ENCODE data around the gene TGDS. TPM values are rescaled to one million over a fixed set of nuclear protein-coding genes. Genes with fewer than 3 reads are reported as not detected.
A peak's percentile ranks its signal among the peaks of the same experiment; 100 is the strongest.

The TGDS gene
- total and polyA plus RNA-seq, 4 experiments from 2014 or later: 15.9 to 16.8 (median 16.3) TPM

- Mint-ChIP-seq H3K27ac (peak overlapping the region; percentile 82 to 89 (median 85)), H3K27me3 (no peaks in the 10 kb centered on the region), H3K4me3 (peak overlapping the region; percentile 83 to 92 (median 86)), H3K4me1 (peaks cover 25 to 43% (median 31%) of the 10 kb centered on the region in 4 donors), H3K36me3 (peaks cover 0 to 22% of the 10 kb centered on the region in 2 donors), H3K9me3 (no peaks in the 10 kb centered on the region)
- H3K27me3 ChIP-seq (ENCODE audit: insufficient read depth, low read length): no peaks in the 10 kb centered on the region
- peak overlapping the region; percentile 57 for H3K27ac ChIP-seq (ENCODE audit: low read depth, low read length)
- intact Hi-C loops (cut with micrococcal nuclease): loop anchor here (1.0 to 5.0 kb wide), 2 partner anchors 14 to 1075 kb away; partner anchors contain the start of gene DNAJC3
- ChIA-PET POLR2A (ENCODE audit: partially characterized antibody) (interaction anchor here (1.3 to 2.7 kb wide), 2 partner anchors 49 to 54 kb away, joined by 5 to 37 read pairs; no protein-coding TSS in a partner anchor), CTCF (ENCODE audit: partially characterized antibody) (interaction anchor here (0.7 to 6.1 kb wide), 4 partner anchors 14 to 738 kb away, joined by 3 to 41 read pairs (median 3); no protein-coding TSS in a partner anchor)
- H3K4me3 ChIP-seq (ENCODE audit: low read length in 2 of 2): peak overlapping the region; percentile 36 to 85
- no peaks in the 10 kb centered on the region for H3K36me3 ChIP-seq (ENCODE audit: insufficient read depth, low read length)
- DNase-seq: no peak
- peaks cover 18% of the 10 kb centered on the region for H3K4me1 ChIP-seq (ENCODE audit: insufficient read depth, low read length)
- H3K9me3 ChIP-seq (ENCODE audit: control insufficient read depth in 1 of 2, low read length in 2 of 2): no peaks in the 10 kb centered on the region
Measured at GRCh38 chr13:94602467-94602866, 6.5 kb upstream of the TGDS start.

GRCh38 chr13:94601446-94602431 is 5.8 kb upstream of the TGDS start, which contains the start of gene GPR180:
Gene GPR180, plus strand, starts transcription at chr13:94601857. Its CDS starts 71 bp downstream, at chr13:94601928.
- POLR2A ChIA-PET (ENCODE audit: partially characterized antibody): interaction anchor here (0.6 to 2.7 kb wide), 8 partner anchors 10 to 581 kb away, joined by 3 to 37 read pairs (median 5); no protein-coding TSS in a partner anchor
- CTCF ChIA-PET (ENCODE audit: partially characterized antibody): interaction anchor here (0.8 to 6.1 kb wide), 3 partner anchors 14 to 54 kb away, joined by 3 to 41 read pairs (median 3); no protein-coding TSS in a partner anchor
- Mint-ChIP-seq H3K4me3 (peak within 1 kb of the TSS; percentile 83 to 92 (median 86)), H3K27me3 (no peaks in the 10 kb centered on the region), H3K36me3 (peaks cover 0 to 16% of the 10 kb centered on the region in 2 donors), H3K4me1 (peaks cover 22 to 36% (median 29%) of the 10 kb centered on the region in 4 donors), H3K27ac (peak within 1 kb of the TSS; percentile 86 to 95 (median 92)), H3K9me3 (no peaks in the 10 kb centered on the region)
- peak within 1 kb of the TSS; percentile 36 to 85 for H3K4me3 ChIP-seq (ENCODE audit: low read length in 2 of 2)
- peaks cover 18% of the 10 kb centered on the region for H3K4me1 ChIP-seq (ENCODE audit: insufficient read depth, low read length)
- intact Hi-C loops (cut with micrococcal nuclease): loop anchor here (1.0 to 5.0 kb wide), 4 partner anchors 15 to 1076 kb away; partner anchors contain the start of genes ABCC4 and DNAJC3
- H3K27me3 ChIP-seq (ENCODE audit: insufficient read depth, low read length): no peaks in the 10 kb centered on the region
- peak within 1 kb of the TSS; percentile 57 for H3K27ac ChIP-seq (ENCODE audit: low read depth, low read length)
- H3K9me3 ChIP-seq (ENCODE audit: control insufficient read depth in 1 of 2, low read length in 2 of 2): no peaks in the 10 kb centered on the region
- no peaks in the 10 kb centered on the region for H3K36me3 ChIP-seq (ENCODE audit: insufficient read depth, low read length)
- DNase-seq: peak; percentile 86 to 93 (median 89)

GRCh38 chr13:94599877-94600276 is 3.9 kb upstream of the TGDS start:
- no peak overlapping the region for H3K4me3 ChIP-seq (ENCODE audit: low read length in 2 of 2)
- Mint-ChIP-seq H3K27ac (peak overlapping the region in 1 of 7 donors; percentile 86), H3K27me3 (no peaks in the 10 kb centered on the region), H3K4me1 (peaks cover 26 to 42% (median 34%) of the 10 kb centered on the region in 4 donors), H3K36me3 (peaks cover 0 to 11% of the 10 kb centered on the region in 2 donors), H3K9me3 (peaks cover 0 to 2% (median 0%) of the 10 kb centered on the region in 8 donors), H3K4me3 (peak overlapping the region in 2 of 8 donors; percentile 18 to 36)
- CTCF ChIA-PET (ENCODE audit: partially characterized antibody): interaction anchor here (2.0 kb wide), 1 partner anchor 17 kb away, joined by 4 read pairs; no protein-coding TSS in a partner anchor
- peaks cover 27% of the 10 kb centered on the region for H3K4me1 ChIP-seq (ENCODE audit: insufficient read depth, low read length)
- POLR2A ChIA-PET (ENCODE audit: partially characterized antibody): interaction anchor here (1.5 to 1.8 kb wide), 2 partner anchors 23 to 51 kb away, joined by 5 to 6 read pairs; no protein-coding TSS in a partner anchor
- no peaks in the 10 kb centered on the region for H3K9me3 ChIP-seq (ENCODE audit: control insufficient read depth in 1 of 2, low read length in 2 of 2)
- no peak overlapping the region for H3K27ac ChIP-seq (ENCODE audit: low read depth, low read length)
- no peak for DNase-seq
- intact Hi-C loops (cut with micrococcal nuclease): loop anchor here (2.0 to 5.0 kb wide), 3 partner anchors 278 to 1077 kb away; partner anchors contain the start of genes ABCC4 and DNAJC3
- no peaks in the 10 kb centered on the region for H3K36me3 ChIP-seq (ENCODE audit: insufficient read depth, low read length)
- no peaks in the 10 kb centered on the region for H3K27me3 ChIP-seq (ENCODE audit: insufficient read depth, low read length)

GRCh38 chr13:94598281-94598680 is 2.3 kb upstream of the TGDS start:
- no peak overlapping the region for H3K27ac ChIP-seq (ENCODE audit: low read depth, low read length)
- H3K27me3 ChIP-seq (ENCODE audit: insufficient read depth, low read length): no peaks in the 10 kb centered on the region
- Mint-ChIP-seq H3K36me3 (peaks cover 0 to 13% of the 10 kb centered on the region in 2 donors), H3K27me3 (no peaks in the 10 kb centered on the region), H3K9me3 (peaks cover 0 to 2% (median 0%) of the 10 kb centered on the region in 8 donors), H3K4me1 (peaks cover 34 to 54% (median 44%) of the 10 kb centered on the region in 4 donors), H3K27ac (peak overlapping the region in 1 of 7 donors; percentile 7), H3K4me3 (no peak overlapping the region)
- no peak for DNase-seq
- peaks cover 42% of the 10 kb centered on the region for H3K4me1 ChIP-seq (ENCODE audit: insufficient read depth, low read length)
- ChIA-PET POLR2A (ENCODE audit: partially characterized antibody) (interaction anchor here (0.7 kb wide), 1 partner anchor 19 kb away, joined by 3 read pairs; no protein-coding TSS in a partner anchor), CTCF (ENCODE audit: partially characterized antibody) (interaction anchor here (1.7 to 2.0 kb wide), 2 partner anchors 19 to 806 kb away, joined by 3 to 4 read pairs; no protein-coding TSS in a partner anchor)
- no peak overlapping the region for H3K4me3 ChIP-seq (ENCODE audit: low read length in 2 of 2)
- H3K36me3 ChIP-seq (ENCODE audit: insufficient read depth, low read length): no peaks in the 10 kb centered on the region
- H3K9me3 ChIP-seq (ENCODE audit: control insufficient read depth in 1 of 2, low read length in 2 of 2): no peaks in the 10 kb centered on the region
- intact Hi-C loops (cut with micrococcal nuclease): loop anchor here (5.0 kb wide), 1 partner anchor 276 kb away; no protein-coding TSS in a partner anchor

GRCh38 chr13:94596575-94596971 is 621 bp upstream of the TGDS start:
- Histone ChIP-seq H3K9me3 (ENCODE audit: control insufficient read depth in 1 of 2, low read length in 2 of 2) (no peaks in the 10 kb centered on the region), H3K27me3 (ENCODE audit: insufficient read depth, low read length) (no peaks in the 10 kb centered on the region), H3K4me3 (ENCODE audit: low read length in 2 of 2) (peak overlapping the region in 1 of 2 donors; percentile 87), H3K4me1 (ENCODE audit: insufficient read depth, low read length) (peaks cover 35% of the 10 kb centered on the region), H3K36me3 (ENCODE audit: insufficient read depth, low read length) (peaks cover 9% of the 10 kb centered on the region), H3K27ac (ENCODE audit: low read depth, low read length) (peak overlapping the region; percentile 75)
- Mint-ChIP-seq H3K36me3 (peaks cover 6 to 18% of the 10 kb centered on the region in 2 donors), H3K27me3 (no peaks in the 10 kb centered on the region), H3K4me1 (peaks cover 30 to 48% (median 40%) of the 10 kb centered on the region in 4 donors), H3K4me3 (peak overlapping the region; percentile 92 to 98 (median 94)), H3K27ac (peak overlapping the region in 4 of 7 donors; percentile 85 to 97 (median 90)), H3K9me3 (peaks cover 0 to 2% (median 0%) of the 10 kb centered on the region in 8 donors)
- intact Hi-C loops (cut with micrococcal nuclease): loop anchor here (1.0 to 5.0 kb wide), 2 partner anchors 47 to 274 kb away; no protein-coding TSS in a partner anchor
- POLR2A ChIA-PET (ENCODE audit: partially characterized antibody): interaction anchor here (0.6 to 2.9 kb wide), 11 partner anchors 8 to 1080 kb away, joined by 3 to 96 read pairs (median 4); partner anchors contain the start of gene DNAJC3
- DNase-seq: no peak
- CTCF ChIA-PET (ENCODE audit: partially characterized antibody): interaction anchor here (1.1 to 2.4 kb wide), 6 partner anchors 9 to 808 kb away, joined by 3 to 23 read pairs (median 4); no protein-coding TSS in a partner anchor
